Ectodermal cell (in vitro differentiated cells): ENCODE results near the gene COPS8.

Source experiments
- H3K27ac ChIP-seq: 2 replicates; pipeline ENCODE4 v1.7.0; 2013; ENCODE audit warnings: mild to moderate bottlenecking, low read depth, low read length; ENCODE audit not compliant: insufficient read depth, poor library complexity, severe bottlenecking
- H3K27me3 ChIP-seq: 2 replicates; pipeline ENCODE4 v1.7.0; 2013; ENCODE audit warnings: mild to moderate bottlenecking, low read length; ENCODE audit not compliant: insufficient read depth, control insufficient read depth, poor library complexity, severe bottlenecking
- H3K36me3 ChIP-seq: one replicate; pipeline ENCODE4 v1.7.0; 2013; ENCODE audit warnings: low read length; ENCODE audit not compliant: control insufficient read depth, insufficient read depth
- H3K4me1 ChIP-seq: one replicate; pipeline ENCODE4 v1.7.0; 2013; ENCODE audit warnings: low read length; ENCODE audit not compliant: control insufficient read depth, insufficient read depth
- H3K4me3 ChIP-seq: 2 replicates; pipeline ENCODE4 v1.7.0; 2013; ENCODE audit warnings: low read depth, low read length, control low read depth; ENCODE audit not compliant: insufficient read depth
- H3K9me3 ChIP-seq: 2 replicates; pipeline ENCODE4 v1.7.0; 2013; ENCODE audit warnings: mild to moderate bottlenecking, low read length, moderate library complexity; ENCODE audit not compliant: control insufficient read depth
- WGBS, 2 experiments: methylation state at CpG; one replicate each; pipeline ENCODE4 v1.1.7; 2013; ENCODE audit warnings: missing lambda C conversion rate in 2 of 2; 5-methylcytosine and 5-hydroxymethylcytosine counted together

Gene COPS8

DNA sequence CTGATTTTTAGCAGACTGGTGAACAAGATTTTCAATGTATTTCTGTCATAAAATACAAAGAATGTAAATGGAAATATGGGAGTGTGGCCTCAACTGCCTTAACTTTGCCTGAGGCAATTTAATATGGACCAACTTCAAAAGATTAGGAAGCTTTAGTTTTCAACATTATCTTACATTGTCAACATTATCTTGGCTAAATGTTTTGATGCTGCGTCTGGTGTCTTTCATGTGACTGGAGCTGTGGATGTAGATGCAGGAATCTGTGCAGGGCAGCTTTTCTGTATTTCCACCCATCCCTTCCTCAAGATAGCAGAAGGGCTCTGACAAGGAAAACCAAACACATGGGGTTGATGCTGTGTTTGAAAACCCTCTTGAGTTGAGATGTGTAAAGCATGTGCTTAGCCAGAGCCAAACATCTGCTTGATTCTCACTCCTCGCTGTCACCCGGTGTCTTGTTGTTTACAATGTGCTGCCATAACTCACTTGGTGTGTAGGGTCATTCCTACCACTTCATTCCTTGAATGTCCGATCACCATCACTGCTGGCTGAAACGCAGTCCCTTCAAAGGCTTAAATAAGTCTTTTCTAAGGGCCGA lies 33.0 kb downstream of the COPS8 start:
- Histone ChIP-seq H3K27me3 (no peaks in the 10 kb centered on the region), H3K9me3 (no peaks in the 10 kb centered on the region), H3K4me3 (no peak overlapping the region), H3K4me1 (no peaks in the 10 kb centered on the region), H3K36me3 (no peaks in the 10 kb centered on the region), H3K27ac (no peak overlapping the region)
- 86 to 87% methylated on average over 6 of the region's 6 CpGs for WGBS, 2 experiments

DNA sequence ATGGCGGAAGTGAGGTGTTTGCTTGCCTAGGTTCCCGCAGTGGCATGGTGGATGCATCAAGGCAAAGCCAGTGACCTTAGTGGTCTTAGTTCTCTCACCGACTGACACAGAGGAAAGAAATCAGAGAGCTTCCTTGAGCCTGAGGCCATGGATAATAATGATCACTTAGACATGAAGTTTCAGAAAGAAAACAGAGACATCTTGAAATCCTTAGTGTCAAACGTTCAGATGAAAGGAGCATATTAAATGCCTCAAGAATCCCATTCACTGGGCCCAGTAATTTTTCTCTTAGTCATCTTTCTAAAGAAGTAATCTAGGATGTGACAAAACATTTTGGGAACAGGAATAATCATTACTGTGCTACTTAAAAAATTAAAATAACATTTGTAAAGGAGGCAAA lies 35.2 kb downstream of the COPS8 start:
- Histone ChIP-seq H3K36me3 (no peaks in the 10 kb centered on the region), H3K4me1 (no peaks in the 10 kb centered on the region), H3K9me3 (no peaks in the 10 kb centered on the region), H3K4me3 (no peak overlapping the region), H3K27me3 (no peaks in the 10 kb centered on the region), H3K27ac (no peak overlapping the region)
- 91 to 97% methylated on average over 4 of the region's 4 CpGs for WGBS, 2 experiments

DNA sequence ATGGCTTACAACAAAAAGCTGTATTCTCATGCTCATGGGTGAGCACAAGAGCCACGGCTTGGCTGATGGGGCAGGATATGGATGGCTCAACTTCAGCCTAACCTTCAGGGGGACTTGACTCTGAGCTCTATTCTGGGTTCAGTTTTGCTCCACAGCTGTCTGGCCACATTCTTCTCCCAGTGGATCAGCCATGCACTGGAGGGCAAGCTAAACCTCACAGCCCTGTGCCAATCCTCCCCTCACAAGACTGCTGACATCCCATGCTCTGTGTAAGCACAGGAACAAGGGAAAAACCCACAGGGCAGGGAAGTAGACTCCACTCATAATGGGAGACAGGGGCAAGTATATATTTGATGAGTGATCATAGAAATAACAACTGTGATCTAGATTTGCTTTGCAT lies 35.6 kb downstream of the COPS8 start:
- no peaks in the 10 kb centered on the region for H3K36me3 ChIP-seq
- no peak overlapping the region for H3K27ac ChIP-seq
- H3K4me1 ChIP-seq: no peaks in the 10 kb centered on the region
- no peaks in the 10 kb centered on the region for H3K27me3 ChIP-seq
- no peak overlapping the region for H3K4me3 ChIP-seq
- WGBS, 2 experiments: 90 to 97% methylated on average over 1 of the region's 1 CpG
- H3K9me3 ChIP-seq: no peaks in the 10 kb centered on the region

DNA sequence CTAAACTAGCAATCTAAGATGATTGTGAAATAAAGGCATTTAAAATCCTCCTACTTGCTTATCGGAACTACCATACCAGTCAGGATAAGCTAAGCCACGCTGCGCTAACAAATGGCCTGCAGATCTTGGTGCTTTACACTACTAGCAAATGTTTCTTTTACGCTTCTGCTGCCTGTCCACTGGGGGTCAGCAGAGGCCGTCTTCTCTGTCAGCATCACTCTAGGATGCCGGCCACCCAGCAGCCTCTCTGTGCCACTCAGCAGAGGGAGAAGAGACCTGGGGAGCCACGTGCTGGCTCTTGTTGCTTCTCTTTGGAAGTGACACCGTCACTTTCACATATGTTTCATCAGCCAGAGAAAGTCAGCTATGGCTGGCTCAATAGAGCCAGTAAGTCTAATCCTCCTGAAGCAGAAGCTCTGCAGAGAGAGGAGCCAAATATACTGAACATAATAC lies 36.6 kb downstream of the COPS8 start:
- H3K4me1 ChIP-seq: no peaks in the 10 kb centered on the region
- no peaks in the 10 kb centered on the region for H3K9me3 ChIP-seq
- no peak overlapping the region for H3K27ac ChIP-seq
- no peaks in the 10 kb centered on the region for H3K36me3 ChIP-seq
- no peak overlapping the region for H3K4me3 ChIP-seq
- no peaks in the 10 kb centered on the region for H3K27me3 ChIP-seq
- 71 to 72% methylated on average over 8 of the region's 8 CpGs for WGBS, 2 experiments

DNA sequence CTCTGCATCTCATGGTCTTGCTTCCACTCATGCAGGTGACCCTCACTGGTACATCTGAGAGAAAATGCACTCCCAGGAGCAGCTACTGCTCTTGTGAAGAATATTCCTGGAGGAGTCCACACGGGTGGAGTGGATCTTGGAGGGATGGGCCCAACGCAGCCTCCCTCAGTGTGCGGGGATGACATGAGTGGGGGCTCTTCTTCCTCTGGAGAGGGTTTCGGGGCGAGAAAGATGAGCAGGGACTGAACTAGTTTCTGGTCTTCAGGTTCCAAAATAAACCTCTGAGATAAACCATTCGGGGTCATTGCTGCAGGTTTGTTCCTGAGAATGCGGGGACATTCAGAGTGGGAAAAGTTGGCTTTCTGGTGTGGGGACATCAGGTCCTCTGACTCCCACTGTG lies 39.1 kb downstream of the COPS8 start:
- Histone ChIP-seq H3K27ac (no peak overlapping the region), H3K9me3 (no peaks in the 10 kb centered on the region), H3K4me1 (peaks cover 9% of the 10 kb centered on the region), H3K4me3 (no peak overlapping the region), H3K36me3 (no peaks in the 10 kb centered on the region), H3K27me3 (no peaks in the 10 kb centered on the region)
- WGBS, 2 experiments: 93 to 98% methylated on average over 7 of the region's 7 CpGs

DNA sequence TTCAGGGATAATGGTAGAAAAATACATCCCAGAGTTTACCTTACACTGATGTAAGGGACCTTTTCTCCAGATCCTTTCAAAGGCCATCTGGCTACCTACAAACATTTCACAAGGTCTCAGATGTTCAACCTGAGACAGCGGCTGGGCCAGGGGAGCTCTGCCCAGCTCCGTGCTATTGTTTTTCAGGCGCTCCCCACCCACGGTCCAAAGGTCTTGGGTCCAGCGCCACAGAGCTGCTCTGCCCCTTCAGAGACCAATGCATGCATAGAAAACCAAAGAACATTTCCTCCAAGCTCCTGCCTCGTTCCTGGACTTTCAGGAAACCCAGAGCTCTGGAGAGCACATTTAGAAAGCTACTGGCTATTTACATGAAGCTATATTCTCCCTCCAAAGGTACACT lies 40.3 kb downstream of the COPS8 start:
- Histone ChIP-seq H3K9me3 (no peaks in the 10 kb centered on the region), H3K4me1 (peaks cover 9% of the 10 kb centered on the region), H3K4me3 (no peak overlapping the region), H3K27me3 (no peaks in the 10 kb centered on the region), H3K36me3 (no peaks in the 10 kb centered on the region), H3K27ac (no peak overlapping the region)
- 86% methylated on average over 6 of the region's 6 CpGs for WGBS, 2 experiments

DNA sequence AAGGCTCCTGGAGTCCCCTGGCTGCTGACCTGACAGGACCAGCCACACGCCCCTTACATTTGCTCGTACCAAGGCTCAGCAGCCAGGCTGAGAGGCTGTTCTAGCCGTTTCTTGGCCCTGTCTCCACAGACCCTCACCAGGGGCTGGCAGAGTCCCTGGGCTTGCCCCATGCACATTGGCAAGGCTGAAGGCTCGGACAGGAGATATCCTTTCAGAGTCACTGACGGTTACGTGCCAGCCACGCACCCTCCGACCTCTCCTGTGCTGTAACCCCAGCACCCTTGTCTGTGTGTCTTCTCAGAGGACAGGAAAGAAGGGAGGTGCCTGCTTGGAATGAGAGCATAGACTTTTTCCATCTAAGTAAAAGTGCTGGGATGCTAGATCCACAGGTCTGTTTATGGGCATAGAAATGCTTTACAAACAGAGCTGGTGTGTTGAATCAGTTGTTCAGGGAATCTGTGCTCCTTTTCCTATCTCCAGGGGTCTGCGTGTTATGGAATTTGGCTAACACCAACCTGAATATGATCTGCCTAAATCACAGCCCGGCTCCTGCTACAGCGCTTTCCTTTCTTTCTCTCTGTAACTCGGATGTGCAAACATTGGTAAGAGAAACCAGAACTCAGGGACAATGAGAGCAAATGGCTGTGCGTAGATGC lies 41.0 kb downstream of the COPS8 start:
- Histone ChIP-seq H3K36me3 (no peaks in the 10 kb centered on the region), H3K27me3 (no peaks in the 10 kb centered on the region), H3K9me3 (no peaks in the 10 kb centered on the region), H3K27ac (no peak overlapping the region), H3K4me1 (peaks cover 9% of the 10 kb centered on the region), H3K4me3 (no peak overlapping the region)
- 91 to 93% methylated on average over 13 of the region's 13 CpGs for WGBS, 2 experiments

DNA sequence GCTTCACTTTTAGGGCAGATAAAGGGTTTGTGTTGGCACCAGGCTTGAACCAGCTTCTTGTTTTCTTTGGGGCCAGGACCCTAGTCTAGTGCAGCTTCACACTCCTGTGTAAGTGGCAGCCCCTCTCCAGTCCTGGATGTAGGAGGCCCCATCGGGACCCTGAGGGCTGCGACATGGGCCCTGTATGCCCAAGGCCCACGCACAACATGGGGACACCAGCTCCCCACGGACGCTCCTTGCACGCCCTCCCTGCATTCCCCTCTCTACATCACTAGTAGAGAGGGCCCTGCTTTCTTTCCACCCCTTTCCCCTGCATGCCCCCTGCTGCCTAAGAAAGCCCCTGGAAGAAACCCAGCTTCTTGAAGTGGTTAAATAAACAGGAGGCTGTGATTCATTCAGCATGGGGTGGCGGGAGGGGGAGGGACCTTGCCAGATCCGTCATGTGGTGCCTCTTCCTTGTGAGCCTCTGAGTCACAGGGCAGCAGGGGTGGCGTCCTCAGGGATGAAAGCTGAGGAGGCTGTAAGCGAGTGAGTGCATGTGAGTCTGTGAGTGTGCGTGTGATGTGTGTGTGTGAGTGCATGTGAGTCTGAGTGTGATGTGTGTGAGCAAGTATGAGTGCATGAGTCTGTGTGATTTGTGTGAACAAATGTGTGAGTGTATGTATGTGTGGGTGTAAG lies 42.5 kb downstream of the COPS8 start:
- no peak overlapping the region for H3K4me3 ChIP-seq
- no peak overlapping the region for H3K27ac ChIP-seq
- no peaks in the 10 kb centered on the region for H3K36me3 ChIP-seq
- 44 to 48% methylated on average over 11 of the region's 11 CpGs for WGBS, 2 experiments
- no peaks in the 10 kb centered on the region for H3K9me3 ChIP-seq
- peaks cover 9% of the 10 kb centered on the region for H3K4me1 ChIP-seq
- no peaks in the 10 kb centered on the region for H3K27me3 ChIP-seq

DNA sequence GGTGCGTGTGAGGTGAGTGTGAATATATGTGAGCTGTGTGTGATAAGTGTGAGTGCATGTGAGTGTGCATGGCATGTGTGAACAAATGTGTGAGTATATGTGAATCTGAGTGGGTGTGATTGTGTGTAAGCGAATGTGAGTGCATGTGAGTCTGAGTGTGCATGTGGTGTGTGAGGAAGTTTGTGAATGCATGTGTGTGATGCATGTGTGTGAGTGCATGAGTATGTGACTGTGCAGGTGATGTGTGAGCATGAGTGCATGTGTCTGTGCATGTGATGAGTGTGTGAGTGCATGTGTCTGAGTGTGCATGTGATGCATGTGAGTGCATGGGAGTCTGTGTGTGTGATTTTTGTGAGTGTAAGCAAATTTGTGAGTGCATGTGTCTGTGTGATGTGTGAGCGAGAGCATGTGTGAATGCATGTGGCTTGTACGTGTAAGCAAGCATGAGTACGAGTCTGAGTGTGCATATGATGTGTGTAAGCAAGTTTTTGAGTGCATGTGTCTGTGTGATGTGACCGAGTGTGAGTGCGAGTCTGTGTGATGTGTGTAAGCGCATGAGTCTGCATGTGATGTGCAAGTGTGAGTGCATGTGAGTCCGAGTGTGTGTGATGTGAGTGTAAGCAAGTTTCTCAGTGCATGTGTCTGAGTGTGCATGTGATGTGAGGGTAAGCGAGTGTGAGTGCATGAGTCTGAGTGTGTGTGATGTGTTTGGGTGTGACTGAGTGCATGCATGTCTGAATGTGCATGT lies 43.3 kb downstream of the COPS8 start:
- H3K27me3 ChIP-seq: no peaks in the 10 kb centered on the region
- H3K4me3 ChIP-seq: no peak overlapping the region
- H3K4me1 ChIP-seq: peaks cover 9% of the 10 kb centered on the region
- no peaks in the 10 kb centered on the region for H3K36me3 ChIP-seq
- H3K9me3 ChIP-seq: no peaks in the 10 kb centered on the region
- WGBS, 2 experiments: 87 to 91% methylated on average over 10 of the region's 10 CpGs
- H3K27ac ChIP-seq: no peak overlapping the region
